ENCODE results near the gene IL16.
"Not testable (repeated sequence)": the region's sequence is repeated elsewhere in the genome, so short reads cannot be mapped to it uniquely, and the experiment has no call there.

Gene IL16

GRCh38 chr15:81341351-81341750, 144.7 kb downstream of the IL16 start:
- no peak overlapping the region for H3K9ac ChIP-seq (ENCODE audit: low read depth, low read length)
- TF ChIP-seq EZH2 (IDR thresholded peaks at IDR 0.05; ENCODE audit: borderline replicate concordance, low read depth, low read length, severe bottlenecking): no peak
- TF ChIP-seq CTCF (IDR thresholded peaks at IDR 0.05; ENCODE audit: borderline replicate concordance, extremely low read depth, low read length, poor library complexity, severe bottlenecking): no peak
- H3K36me3 ChIP-seq (ENCODE audit: insufficient read depth, low read length): no peaks in the 10 kb centered on the region
- H3K27ac ChIP-seq (ENCODE audit: low read length): no peak overlapping the region
- ATAC-seq (ENCODE audit: insufficient read depth, low read depth): no peak
- no peaks in the 10 kb centered on the region for H3K27me3 ChIP-seq (ENCODE audit: insufficient read depth, low read length, poor library complexity)
- H3K4me1 ChIP-seq (ENCODE audit: insufficient read depth, low read length): no peaks in the 10 kb centered on the region
- H3K9me3 ChIP-seq (ENCODE audit: insufficient read depth, low read length, severe bottlenecking): no peaks in the 10 kb centered on the region
- no peaks in the 10 kb centered on the region for H4K20me1 ChIP-seq (ENCODE audit: insufficient read depth, low read length)
- H3K79me2 ChIP-seq (ENCODE audit: insufficient read depth, low read length): no peaks in the 10 kb centered on the region
- H3K4me3 ChIP-seq (ENCODE audit: low read depth in 1 of 2, low read length in 2 of 2): no peak overlapping the region
- no peak overlapping the region for H3K4me2 ChIP-seq (ENCODE audit: insufficient read depth, low read length)
- H2AFZ ChIP-seq (ENCODE audit: low read depth, low read length): no peak overlapping the region
- no peak for DNase-seq

DNA sequence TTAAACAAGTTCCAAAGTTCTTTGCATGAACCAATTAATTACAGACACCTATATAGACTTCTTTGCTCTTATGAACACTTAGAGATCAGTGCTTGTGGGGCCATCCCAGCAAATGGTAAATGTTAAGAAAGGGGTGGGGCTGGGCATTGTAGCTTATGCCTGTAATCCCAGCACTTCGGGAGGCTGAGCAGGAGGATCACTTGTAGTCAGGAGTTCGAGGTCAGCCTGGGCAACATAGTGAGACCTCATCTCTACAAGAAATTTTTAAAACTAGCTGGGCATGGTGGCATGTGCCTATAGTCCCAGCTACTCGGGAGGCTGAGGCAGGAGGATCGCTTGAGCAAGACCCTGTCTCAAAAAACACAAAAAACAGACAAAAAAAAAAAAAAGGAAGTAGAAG, 146.7 kb downstream of the IL16 start:
- H3K27ac ChIP-seq (ENCODE audit: low read length): no peak overlapping the region
- H3K27me3 ChIP-seq (ENCODE audit: insufficient read depth, low read length, poor library complexity): no peaks in the 10 kb centered on the region
- no peak overlapping the region for H3K4me2 ChIP-seq (ENCODE audit: insufficient read depth, low read length)
- H2AFZ ChIP-seq (ENCODE audit: low read depth, low read length): no peak overlapping the region
- H3K4me1 ChIP-seq (ENCODE audit: insufficient read depth, low read length): no peaks in the 10 kb centered on the region
- ATAC-seq (ENCODE audit: insufficient read depth, low read depth) (no peak), DNase-seq (no peak)
- no peak overlapping the region for H3K4me3 ChIP-seq (ENCODE audit: low read depth in 1 of 2, low read length in 2 of 2)
- no peaks in the 10 kb centered on the region for H4K20me1 ChIP-seq (ENCODE audit: insufficient read depth, low read length)
- H3K79me2 ChIP-seq (ENCODE audit: insufficient read depth, low read length): no peaks in the 10 kb centered on the region
- no peaks in the 10 kb centered on the region for H3K9me3 ChIP-seq (ENCODE audit: insufficient read depth, low read length, severe bottlenecking)
- no peak for TF ChIP-seq CTCF (IDR thresholded peaks at IDR 0.05; ENCODE audit: borderline replicate concordance, extremely low read depth, low read length, poor library complexity, severe bottlenecking)
- no peak for TF ChIP-seq EZH2 (IDR thresholded peaks at IDR 0.05; ENCODE audit: borderline replicate concordance, low read depth, low read length, severe bottlenecking)
- no peaks in the 10 kb centered on the region for H3K36me3 ChIP-seq (ENCODE audit: insufficient read depth, low read length)
- no peak overlapping the region for H3K9ac ChIP-seq (ENCODE audit: low read depth, low read length)

DNA sequence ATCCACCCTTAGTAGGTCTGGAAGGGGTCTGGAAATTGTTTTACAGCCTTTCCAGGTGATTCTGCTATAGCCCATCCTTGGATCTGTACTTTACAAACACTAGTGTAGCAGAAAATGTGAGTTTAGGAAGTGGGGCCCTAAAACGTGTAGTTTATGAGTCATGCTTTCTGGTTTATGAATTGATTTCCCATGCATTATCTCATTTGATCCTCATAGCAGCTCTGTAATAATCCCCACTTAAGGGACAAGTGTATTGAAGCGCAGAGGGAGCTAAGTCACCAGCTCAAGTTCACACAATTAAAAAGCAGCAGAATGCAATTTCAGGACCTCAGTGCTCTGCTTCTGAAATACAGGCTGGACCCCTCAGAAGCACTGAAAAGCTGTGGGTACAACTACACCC, 149.9 kb downstream of the IL16 start:
- TF ChIP-seq EZH2 (IDR thresholded peaks at IDR 0.05; ENCODE audit: borderline replicate concordance, low read depth, low read length, severe bottlenecking) (no peak), CTCF (IDR thresholded peaks at IDR 0.05; ENCODE audit: borderline replicate concordance, extremely low read depth, low read length, poor library complexity, severe bottlenecking) (no peak)
- H3K9me3 ChIP-seq (ENCODE audit: insufficient read depth, low read length, severe bottlenecking): no peaks in the 10 kb centered on the region
- no peak overlapping the region for H3K4me2 ChIP-seq (ENCODE audit: insufficient read depth, low read length)
- no peaks in the 10 kb centered on the region for H4K20me1 ChIP-seq (ENCODE audit: insufficient read depth, low read length)
- no peak for DNase-seq
- H3K9ac ChIP-seq (ENCODE audit: low read depth, low read length): no peak overlapping the region
- H3K27ac ChIP-seq (ENCODE audit: low read length): no peak overlapping the region
- H3K36me3 ChIP-seq (ENCODE audit: insufficient read depth, low read length): no peaks in the 10 kb centered on the region
- no peaks in the 10 kb centered on the region for H3K4me1 ChIP-seq (ENCODE audit: insufficient read depth, low read length)
- no peaks in the 10 kb centered on the region for H3K27me3 ChIP-seq (ENCODE audit: insufficient read depth, low read length, poor library complexity)
- no peak overlapping the region for H3K4me3 ChIP-seq (ENCODE audit: low read depth in 1 of 2, low read length in 2 of 2)
- ATAC-seq (ENCODE audit: insufficient read depth, low read depth): no peak
- no peak overlapping the region for H2AFZ ChIP-seq (ENCODE audit: low read depth, low read length)
- H3K79me2 ChIP-seq (ENCODE audit: insufficient read depth, low read length): no peaks in the 10 kb centered on the region

- no peak for ATAC-seq (ENCODE audit: insufficient read depth, low read depth)
- H3K36me3 ChIP-seq (ENCODE audit: insufficient read depth, low read length): no peaks in the 10 kb centered on the region
- H3K4me3 ChIP-seq (ENCODE audit: low read depth in 1 of 2, low read length in 2 of 2): no peak overlapping the region
- H3K4me1 ChIP-seq (ENCODE audit: insufficient read depth, low read length): no peaks in the 10 kb centered on the region
- H3K4me2 ChIP-seq (ENCODE audit: insufficient read depth, low read length): no peak overlapping the region
- no peak overlapping the region for H3K27ac ChIP-seq (ENCODE audit: low read length)
- no peak overlapping the region for H3K9ac ChIP-seq (ENCODE audit: low read depth, low read length)
- H3K27me3 ChIP-seq (ENCODE audit: insufficient read depth, low read length, poor library complexity): no peaks in the 10 kb centered on the region
- TF ChIP-seq CTCF (IDR thresholded peaks at IDR 0.05; ENCODE audit: borderline replicate concordance, extremely low read depth, low read length, poor library complexity, severe bottlenecking) (no peak), EZH2 (IDR thresholded peaks at IDR 0.05; ENCODE audit: borderline replicate concordance, low read depth, low read length, severe bottlenecking) (no peak)
- no peak for DNase-seq
- H4K20me1 ChIP-seq (ENCODE audit: insufficient read depth, low read length): no peaks in the 10 kb centered on the region
- no peaks in the 10 kb centered on the region for H3K79me2 ChIP-seq (ENCODE audit: insufficient read depth, low read length)
- H2AFZ ChIP-seq (ENCODE audit: low read depth, low read length): no peak overlapping the region
- H3K9me3 ChIP-seq (ENCODE audit: insufficient read depth, low read length, severe bottlenecking): no peaks in the 10 kb centered on the region
These were observed 151.2 kb downstream of the IL16 start for GRCh38 chr15:81347910-81348309.

DNA sequence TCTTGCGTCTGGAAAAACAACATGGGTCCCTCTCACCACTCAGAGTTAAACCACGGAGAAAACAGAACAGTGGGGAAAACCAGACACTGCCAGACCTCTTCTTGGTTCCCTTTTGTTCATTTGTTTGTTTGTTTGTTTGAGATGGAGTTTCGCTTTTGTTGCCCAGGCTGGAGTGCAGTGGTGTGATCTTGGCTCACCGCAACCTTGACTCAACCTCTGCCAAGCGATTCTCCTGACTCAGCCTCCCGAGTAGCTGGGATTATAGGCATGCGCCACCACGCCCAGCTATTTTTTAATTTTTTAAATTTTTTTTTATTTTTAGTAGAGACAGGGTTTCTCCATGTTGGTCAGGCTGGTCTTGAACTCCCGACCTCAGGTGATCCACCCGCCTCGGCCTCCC, 152.0 kb downstream of the IL16 start:
- not testable (repeated sequence) for H4K20me1 ChIP-seq (ENCODE audit: insufficient read depth, low read length); H3K9me3 ChIP-seq (ENCODE audit: insufficient read depth, low read length, severe bottlenecking); H3K36me3 ChIP-seq (ENCODE audit: insufficient read depth, low read length); H2AFZ ChIP-seq (ENCODE audit: low read depth, low read length); H3K4me3 ChIP-seq (ENCODE audit: low read depth in 1 of 2, low read length in 2 of 2); H3K79me2 ChIP-seq (ENCODE audit: insufficient read depth, low read length); DNase-seq; H3K4me1 ChIP-seq (ENCODE audit: insufficient read depth, low read length); H3K27me3 ChIP-seq (ENCODE audit: insufficient read depth, low read length, poor library complexity); ATAC-seq (ENCODE audit: insufficient read depth, low read depth); H3K27ac ChIP-seq (ENCODE audit: low read length); H3K9ac ChIP-seq (ENCODE audit: low read depth, low read length); H3K4me2 ChIP-seq (ENCODE audit: insufficient read depth, low read length)

Measured in DND-41 (cell line).